ENCODE results near the gene VANGL2.

GRCh38 chr1:160431006-160431405, 30.6 kb downstream of the VANGL2 start:
- TF ChIP-seq POLR2A (IDR thresholded peaks at IDR 0.05) (no peak), CTCF (IDR thresholded peaks at IDR 0.05) (no peak)
